ENCODE measurements around the gene TRABD2B. TPM values are rescaled to one million over a fixed set of nuclear protein-coding genes. Genes with fewer than 3 reads are reported as not detected.

Gene TRABD2B
- total RNA-seq, 3 donors from 2014 or later (not counting 1 experiment from before 2014, with no cell fraction given) = not detected

GRCh38 chr1:47711184-47711847 is 285.9 kb downstream of the TRABD2B start:
- Histone ChIP-seq H3K27me3 (ENCODE audit: control insufficient read depth, insufficient read depth, low read length) (peaks cover 26% of the 10 kb centered on the region), H3K4me3 (ENCODE audit: low read length) (no peak overlapping the region), H3K9me3 (ENCODE audit: control insufficient read depth, insufficient read depth, low read length) (no peaks in the 10 kb centered on the region), H3K4me1 (ENCODE audit: control insufficient read depth, insufficient read depth, low read length) (peaks cover 8% of the 10 kb centered on the region), H3K27ac (ENCODE audit: low read length) (no peak overlapping the region), H3K36me3 (ENCODE audit: control insufficient read depth, insufficient read depth, low read length) (no peaks in the 10 kb centered on the region)
- TF ChIP-seq CTCF (IDR thresholded peaks at IDR 0.05) = no peak
- Mint-ChIP-seq H3K27ac (no peak overlapping the region), H3K4me3 (no peak overlapping the region), H3K27me3 (ENCODE audit: low read depth in 2 of 2) (peaks cover 29 to 56% of the 10 kb centered on the region in 2 donors), H3K4me1 (peaks cover 0 to 10% of the 10 kb centered on the region in 2 donors), H3K36me3 (no peaks in the 10 kb centered on the region), H3K9me3 (no peaks in the 10 kb centered on the region)
- intact Hi-C loops (cut with micrococcal nuclease) = loop anchor here (2.0 kb wide), 2 partner anchors 275 to 323 kb away; no protein-coding TSS in a partner anchor
- DNase-seq = no peak
- ATAC-seq = no peak
- 57% methylated on average over 15 of the region's 15 CpGs for WGBS (ENCODE audit: insufficient coverage)

Other genes starting within 250 kb of the TRABD2B start
- gene SLC5A9, start 225.3 kb upstream of the TRABD2B start, total RNA-seq = not detected

Data from natural killer cell (primary cell).